Middle frontal gyrus (tissue), 1 donor: ENCODE results near the gene SMIM24.
"Not testable (repeated sequence)": the region's sequence is repeated elsewhere in the genome, so short reads cannot be mapped to it uniquely, and the experiment has no call there.

Source experiments
- DNase-seq: peaks from one replicate; pipeline ENCODE4 v3.0.0-alpha.2; 2015; ENCODE audit warnings: low spot score; ENCODE audit errors: extremely low spot score

SMIM24 gene

GRCh38 chr19:3480383-3481091, at the start of gene SMIM24:
SMIM24 (minus strand) TSS chr19:3480525; CDS start chr19:3480463, 62 bp downstream.
- no peak for DNase-seq

DNA sequence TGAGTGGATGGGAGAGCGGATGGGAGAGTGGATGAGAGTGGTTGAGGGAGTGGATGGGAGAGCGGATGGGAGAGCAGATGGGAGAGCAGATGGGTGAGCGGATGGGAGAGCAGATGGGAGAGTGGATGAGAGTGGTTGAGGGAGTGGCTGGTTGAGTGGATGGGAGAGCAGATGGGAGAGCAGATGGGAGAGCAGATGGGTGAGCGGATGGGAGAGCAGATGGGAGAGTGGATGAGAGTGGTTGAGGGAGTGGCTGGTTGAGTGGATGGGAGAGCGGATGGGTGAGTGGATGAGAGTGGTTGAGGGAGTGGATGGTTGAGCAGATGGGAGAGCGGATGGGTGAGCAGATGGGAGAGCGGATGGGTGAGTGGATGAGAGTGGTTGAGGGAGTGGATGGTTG, 49.0 kb upstream of the SMIM24 start:
- not testable (repeated sequence) for DNase-seq

- no peak for DNase-seq
Measured at GRCh38 chr19:3528539-3529211, 48.4 kb upstream of the SMIM24 start.

GRCh38 chr19:3528080-3528479, 47.8 kb upstream of the SMIM24 start:
- DNase-seq, result no peak

DNA sequence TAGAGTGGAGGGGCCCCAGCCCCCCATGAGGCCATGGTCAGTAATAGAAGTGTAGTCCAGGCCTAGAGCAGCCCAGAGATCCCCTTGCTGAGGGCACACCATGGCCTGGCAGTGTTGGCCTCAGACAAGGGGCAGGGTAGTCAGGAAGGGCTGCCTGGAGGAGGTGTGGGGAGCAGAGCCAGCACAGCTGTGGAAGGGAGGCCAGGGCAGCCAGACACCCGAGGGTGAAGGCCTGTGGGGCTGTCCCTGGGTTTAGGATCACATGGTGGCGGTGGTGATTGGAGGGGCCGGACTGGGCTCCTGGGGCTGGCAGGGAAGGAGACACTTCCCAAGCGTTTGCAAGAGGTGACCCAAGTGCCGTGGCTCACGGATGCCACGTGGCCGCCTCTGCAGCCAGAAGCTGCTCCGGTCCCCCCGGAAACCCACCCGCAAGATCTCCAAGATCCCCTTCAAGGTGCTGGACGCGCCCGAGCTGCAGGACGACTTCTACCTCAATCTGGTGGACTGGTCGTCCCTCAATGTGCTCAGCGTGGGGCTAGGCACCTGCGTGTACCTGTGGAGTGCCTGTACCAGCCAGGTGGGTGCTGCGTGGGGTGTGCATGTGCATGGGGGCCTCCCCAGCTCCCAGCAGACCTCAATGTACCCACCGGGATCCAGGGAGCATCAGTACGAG, 47.0 kb upstream of the SMIM24 start:
- no peak for DNase-seq

DNA sequence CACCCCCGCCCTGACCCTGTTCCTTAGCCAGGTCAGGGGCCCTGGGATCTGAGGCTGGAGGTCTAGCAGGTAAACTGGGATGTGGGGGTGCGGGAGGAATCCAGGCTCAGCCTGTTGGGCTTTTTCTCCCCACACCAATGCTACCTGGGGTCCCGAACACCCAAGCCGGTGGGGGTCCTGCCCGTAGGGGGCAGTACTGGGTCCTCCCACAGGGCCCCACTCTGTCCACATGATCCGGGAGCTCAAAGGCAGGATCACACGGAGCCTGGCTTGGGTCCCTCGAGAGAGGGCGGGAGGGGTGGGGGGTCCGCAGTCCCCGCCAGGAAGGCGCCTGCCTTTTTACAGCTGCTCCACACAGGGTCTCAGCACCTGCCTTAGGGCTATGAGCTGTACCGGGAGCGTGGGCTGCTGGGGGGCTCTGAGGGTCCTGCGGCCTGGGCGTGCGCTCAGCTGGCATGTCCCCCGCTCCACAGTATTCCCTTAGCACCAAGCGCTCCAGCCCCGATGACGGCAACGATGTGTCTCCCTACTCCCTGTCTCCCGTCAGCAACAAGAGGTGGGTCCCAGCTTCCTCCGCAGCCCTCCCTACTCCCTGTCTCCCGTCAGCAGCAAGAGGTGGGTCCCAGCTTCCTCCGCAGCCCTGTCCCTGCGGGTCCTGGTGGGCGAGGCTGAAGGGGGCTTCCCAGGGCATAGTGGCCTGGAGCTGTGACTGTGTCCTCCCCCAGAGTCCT, 46.3 kb upstream of the SMIM24 start:
- DNase-seq, result no peak

DNA sequence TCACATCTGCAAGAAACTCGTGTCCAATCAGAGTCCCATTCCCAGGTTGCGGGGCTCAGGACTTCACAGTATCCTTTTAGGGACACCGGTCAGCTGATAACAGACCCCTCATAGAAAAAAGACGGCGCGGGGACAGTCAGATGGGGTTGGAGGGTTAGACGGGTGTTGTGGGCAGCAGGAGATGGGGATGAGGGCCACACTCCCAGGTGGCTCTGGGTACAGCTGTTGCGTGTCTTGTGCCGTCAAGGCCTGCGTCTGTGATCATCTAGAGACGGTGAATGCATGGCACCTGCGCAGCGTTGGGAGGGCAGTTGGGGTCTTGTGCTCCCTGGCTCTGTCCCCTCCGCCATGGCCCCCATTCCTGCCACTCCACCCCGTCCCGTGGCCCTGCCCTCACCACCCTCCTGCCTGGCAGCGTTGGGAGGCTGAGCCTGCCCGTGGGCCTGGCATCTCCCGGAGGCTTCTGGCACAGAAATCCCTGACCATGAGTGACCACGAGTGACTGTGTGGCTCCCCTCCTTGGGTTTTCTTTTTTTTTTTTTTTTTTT, 44.7 kb upstream of the SMIM24 start:
- no peak for DNase-seq

- no peak for DNase-seq
Measured at GRCh38 chr19:3524078-3524842, 43.9 kb upstream of the SMIM24 start.

- DNase-seq, result no peak
Measured at GRCh38 chr19:3523361-3524077, 43.2 kb upstream of the SMIM24 start.

DNA sequence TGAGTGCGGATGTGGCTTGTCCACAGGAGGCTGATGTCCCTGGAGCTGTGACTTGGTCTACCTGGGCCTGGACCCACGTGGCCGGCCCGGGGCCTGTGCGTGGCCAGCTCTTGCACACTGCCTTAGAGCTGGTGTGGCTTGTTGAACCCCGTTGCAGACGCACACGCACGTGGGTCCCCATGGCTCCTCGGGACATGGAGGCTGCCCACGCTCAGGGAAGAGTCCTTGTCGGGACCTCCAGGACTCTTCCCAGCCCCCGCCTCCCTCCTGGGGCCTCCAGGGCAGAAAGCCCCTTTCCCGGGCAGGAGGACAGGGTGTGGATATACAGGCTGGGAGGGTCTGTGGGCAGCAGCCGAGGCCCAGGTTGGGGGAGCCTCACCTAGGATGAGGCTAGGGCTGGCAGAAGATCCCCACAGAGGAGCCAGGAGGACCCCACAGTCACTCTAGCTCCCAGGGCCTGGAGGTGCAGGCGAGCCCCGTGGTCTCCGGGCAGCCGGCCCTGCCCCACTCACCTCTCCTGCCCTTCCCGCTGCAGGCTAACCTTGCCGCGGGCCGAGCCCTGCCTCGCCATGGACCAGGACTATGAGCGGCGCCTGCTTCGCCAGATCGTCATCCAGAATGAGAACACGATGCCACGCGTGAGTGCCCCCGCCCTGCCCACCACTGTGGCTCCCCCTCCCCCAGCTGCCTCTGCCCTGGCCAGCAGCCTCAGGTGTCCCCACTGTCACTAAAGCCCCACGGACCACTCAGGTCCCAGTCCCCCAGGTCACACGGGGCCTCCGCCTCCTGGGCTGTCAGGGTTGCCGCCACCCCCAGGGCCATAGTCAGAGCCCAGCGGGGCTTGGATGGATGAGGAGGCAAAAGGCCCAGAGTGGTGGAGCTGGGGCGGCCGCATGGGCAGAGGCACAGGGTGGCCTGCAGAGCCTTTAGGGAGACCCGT, 42.4 kb upstream of the SMIM24 start:
- DNase-seq, result no peak

- DNase-seq, result no peak
Measured at GRCh38 chr19:3521104-3521445, 40.8 kb upstream of the SMIM24 start.

- no peak for DNase-seq
Measured at GRCh38 chr19:3520166-3521103, 40.1 kb upstream of the SMIM24 start.

GRCh38 chr19:3519126-3519525, 38.8 kb upstream of the SMIM24 start:
- no peak for DNase-seq

GRCh38 chr19:3518659-3519058, 38.3 kb upstream of the SMIM24 start:
- no peak for DNase-seq

DNA sequence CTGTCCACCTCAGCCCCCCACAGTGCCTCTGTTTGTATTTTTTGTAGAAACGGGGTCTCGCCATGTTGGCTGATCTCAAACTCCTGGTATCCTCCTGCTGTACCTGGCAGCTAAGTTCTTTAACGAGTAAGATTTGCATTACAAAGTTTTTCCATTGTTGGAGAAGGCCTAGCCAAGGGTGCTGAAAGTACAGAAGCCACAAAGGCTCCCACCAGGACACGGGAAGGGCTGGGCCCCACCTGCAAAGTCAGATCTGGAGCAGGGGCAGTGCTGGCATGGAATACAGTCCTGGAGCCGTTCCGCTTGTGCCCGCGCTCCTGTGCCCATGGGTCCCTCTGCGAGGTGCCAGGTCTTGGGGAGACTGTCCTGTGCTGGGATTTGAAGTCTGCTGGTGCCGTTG, 37.9 kb upstream of the SMIM24 start:
- DNase-seq, result no peak

DNA sequence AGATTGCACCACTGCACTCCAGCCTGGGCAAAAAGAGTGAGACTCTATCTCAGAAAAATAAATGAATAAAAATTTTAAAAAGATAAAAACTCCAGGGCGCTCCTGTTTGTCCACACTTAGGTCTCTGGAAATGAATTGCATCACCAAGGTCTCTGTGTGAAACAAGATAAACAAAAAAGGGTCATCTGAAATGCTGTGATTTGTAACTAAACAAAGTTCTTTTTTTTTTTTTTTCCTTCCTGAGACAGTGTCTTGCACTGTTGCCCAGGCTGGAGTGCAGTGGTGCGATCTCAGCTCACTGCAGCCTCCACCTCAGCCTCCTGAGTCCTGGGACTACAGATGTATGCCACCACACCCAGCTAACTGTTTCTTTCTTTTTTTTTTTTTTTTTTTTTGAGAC, 37.3 kb upstream of the SMIM24 start:
- DNase-seq, result no peak

- DNase-seq, result no peak
Measured at GRCh38 chr19:3516675-3517207, 36.4 kb upstream of the SMIM24 start.
